Erythroblast (primary cell): ENCODE data around the gene GRP.

Experiments used
- DNase-seq, 2 experiments: peaks; one replicate each; lab custom pipeline; 2025; lab: John Stamatoyannopoulos, UW
- GATA1 ChIP-seq: IDR thresholded peaks from 2 replicates; pipeline ENCODE4 v1.6.1; 2011; ENCODE audit warnings: low read depth, mild to moderate bottlenecking, control low read depth, low read length, moderate library complexity
- POLR2A ChIP-seq: IDR thresholded peaks from 2 replicates; pipeline ENCODE4 v1.6.1; 2011; ENCODE audit warnings: mild to moderate bottlenecking, low read length

The GRP gene

GRCh38 chr18:59219672-59220163 lies at the start of gene GRP:
GRP (plus strand) TSS chr18:59220158; CDS start chr18:59220266, 108 bp downstream.
- TF ChIP-seq POLR2A (no peak), GATA1 (no peak)
- DNase-seq: no peak

GRCh38 chr18:59172664-59173249 lies 47.2 kb upstream of the GRP start:
- no peak for TF ChIP-seq GATA1
- TF ChIP-seq POLR2A: no peak
- DNase-seq: no peak

- DNase-seq: no peak
- TF ChIP-seq GATA1 (no peak), POLR2A (no peak)
Measured at GRCh38 chr18:59177485-59177884, 42.5 kb upstream of the GRP start.

- no peak for DNase-seq
- no peak for TF ChIP-seq GATA1
Measured at GRCh38 chr18:59180150-59180845, 39.7 kb upstream of the GRP start.

- DNase-seq: no peak
- TF ChIP-seq POLR2A: no peak
- TF ChIP-seq GATA1: no peak
Measured at GRCh38 chr18:59182673-59183072, 37.3 kb upstream of the GRP start.

- peak in 1 of 2 experiments; percentile 17 for DNase-seq
- TF ChIP-seq POLR2A (no peak), GATA1 (no peak)
Measured at GRCh38 chr18:59189008-59189407, 30.9 kb upstream of the GRP start.

GRCh38 chr18:59189746-59190145 lies 30.2 kb upstream of the GRP start:
- DNase-seq: no peak

GRCh38 chr18:59196161-59196725 lies 23.7 kb upstream of the GRP start:
- no peak for TF ChIP-seq POLR2A
- no peak for TF ChIP-seq GATA1
- no peak for DNase-seq

More at GRCh38 chr18:59189746-59190145, 30.2 kb upstream of the GRP start:
- TF ChIP-seq GATA1 (no peak), POLR2A (no peak)

GRCh38 chr18:59197636-59198035 lies 22.3 kb upstream of the GRP start:
- no peak for DNase-seq
- TF ChIP-seq GATA1 (no peak), POLR2A (no peak)

GRCh38 chr18:59198215-59198614 lies 21.7 kb upstream of the GRP start:
- TF ChIP-seq GATA1 (no peak), POLR2A (no peak)
- DNase-seq: no peak

- TF ChIP-seq POLR2A: no peak
- no peak for TF ChIP-seq GATA1
- peak in 1 of 2 experiments; percentile 21 for DNase-seq
Measured at GRCh38 chr18:59200787-59201186, 19.2 kb upstream of the GRP start.

- TF ChIP-seq POLR2A (no peak), GATA1 (no peak)
- DNase-seq: no peak
Measured at GRCh38 chr18:59202258-59202820, 17.6 kb upstream of the GRP start.

GRCh38 chr18:59207506-59207905 lies 12.5 kb upstream of the GRP start:
- no peak for DNase-seq
- no peak for TF ChIP-seq GATA1

- DNase-seq: no peak
- TF ChIP-seq GATA1 (no peak), POLR2A (no peak)
Measured at GRCh38 chr18:59208602-59209125, 11.3 kb upstream of the GRP start.
